ENCODE data around the gene IQSEC1.

Gene IQSEC1

GRCh38 chr3:13071695-13072094 lies 1.5 kb downstream of the IQSEC1 start:
- Histone ChIP-seq H3K9ac (ENCODE audit: low read depth, low read length) (no peak overlapping the region), H3K4me2 (ENCODE audit: low read length) (no peak overlapping the region), H3K9me3 (replicated peaks; ENCODE audit: low read length) (no peaks in the 10 kb centered on the region), H3K36me3 (ENCODE audit: insufficient read depth, low read length) (no peaks in the 10 kb centered on the region), H3K27me3 (ENCODE audit: control insufficient read depth, insufficient read depth, low read length) (peaks cover 44% of the 10 kb centered on the region), H3K4me3 (ENCODE audit: low read length) (no peak overlapping the region), H3K4me1 (ENCODE audit: control insufficient read depth, insufficient read depth, low read length) (no peaks in the 10 kb centered on the region)

GRCh38 chr3:13070391-13071070 lies 2.7 kb downstream of the IQSEC1 start:
- H3K27me3 ChIP-seq (ENCODE audit: control insufficient read depth, insufficient read depth, low read length) = peaks cover 32% of the 10 kb centered on the region
- no peak overlapping the region for H3K4me3 ChIP-seq (ENCODE audit: low read length)
- no peaks in the 10 kb centered on the region for H3K36me3 ChIP-seq (ENCODE audit: insufficient read depth, low read length)
- no peak overlapping the region for H3K4me2 ChIP-seq (ENCODE audit: low read length)
- no peaks in the 10 kb centered on the region for H3K9me3 ChIP-seq (replicated peaks; ENCODE audit: low read length)
- H3K9ac ChIP-seq (ENCODE audit: low read depth, low read length) = no peak overlapping the region
- no peaks in the 10 kb centered on the region for H3K4me1 ChIP-seq (ENCODE audit: control insufficient read depth, insufficient read depth, low read length)

GRCh38 chr3:13069495-13069894 lies 3.7 kb downstream of the IQSEC1 start:
- H3K4me1 ChIP-seq (ENCODE audit: control insufficient read depth, insufficient read depth, low read length) = no peaks in the 10 kb centered on the region
- peaks cover 22% of the 10 kb centered on the region for H3K27me3 ChIP-seq (ENCODE audit: control insufficient read depth, insufficient read depth, low read length)
- no peaks in the 10 kb centered on the region for H3K9me3 ChIP-seq (replicated peaks; ENCODE audit: low read length)
- H3K9ac ChIP-seq (ENCODE audit: low read depth, low read length) = no peak overlapping the region
- no peak overlapping the region for H3K4me2 ChIP-seq (ENCODE audit: low read length)
- no peaks in the 10 kb centered on the region for H3K36me3 ChIP-seq (ENCODE audit: insufficient read depth, low read length)
- no peak overlapping the region for H3K4me3 ChIP-seq (ENCODE audit: low read length)

- H3K36me3 ChIP-seq (ENCODE audit: insufficient read depth, low read length) = no peaks in the 10 kb centered on the region
- peaks cover 12% of the 10 kb centered on the region for H3K27me3 ChIP-seq (ENCODE audit: control insufficient read depth, insufficient read depth, low read length)
- H3K4me2 ChIP-seq (ENCODE audit: low read length) = no peak overlapping the region
- H3K9me3 ChIP-seq (replicated peaks; ENCODE audit: low read length) = no peaks in the 10 kb centered on the region
- H3K4me1 ChIP-seq (ENCODE audit: control insufficient read depth, insufficient read depth, low read length) = peaks cover under 1% of the 10 kb centered on the region
- no peak overlapping the region for H3K4me3 ChIP-seq (ENCODE audit: low read length)
- H3K9ac ChIP-seq (ENCODE audit: low read depth, low read length) = no peak overlapping the region
Observed at GRCh38 chr3:13068269-13069010, 4.8 kb downstream of the IQSEC1 start.

- Histone ChIP-seq H3K36me3 (ENCODE audit: insufficient read depth, low read length) (no peaks in the 10 kb centered on the region), H3K4me3 (ENCODE audit: low read length) (no peak overlapping the region), H3K4me2 (ENCODE audit: low read length) (no peak overlapping the region), H3K9me3 (replicated peaks; ENCODE audit: low read length) (no peaks in the 10 kb centered on the region), H3K9ac (ENCODE audit: low read depth, low read length) (no peak overlapping the region), H3K27me3 (ENCODE audit: control insufficient read depth, insufficient read depth, low read length) (peaks cover 6% of the 10 kb centered on the region), H3K4me1 (ENCODE audit: control insufficient read depth, insufficient read depth, low read length) (peaks cover 7% of the 10 kb centered on the region)
Observed at GRCh38 chr3:13067778-13068177, 5.5 kb downstream of the IQSEC1 start.

- H3K36me3 ChIP-seq (ENCODE audit: insufficient read depth, low read length) = no peaks in the 10 kb centered on the region
- H3K4me3 ChIP-seq (ENCODE audit: low read length) = no peak overlapping the region
- H3K9ac ChIP-seq (ENCODE audit: low read depth, low read length) = no peak overlapping the region
- H3K9me3 ChIP-seq (replicated peaks; ENCODE audit: low read length) = no peaks in the 10 kb centered on the region
- no peak overlapping the region for H3K4me2 ChIP-seq (ENCODE audit: low read length)
- H3K4me1 ChIP-seq (ENCODE audit: control insufficient read depth, insufficient read depth, low read length) = peaks cover 13% of the 10 kb centered on the region
- no peaks in the 10 kb centered on the region for H3K27me3 ChIP-seq (ENCODE audit: control insufficient read depth, insufficient read depth, low read length)
Observed at GRCh38 chr3:13066834-13067233, 6.4 kb downstream of the IQSEC1 start.

GRCh38 chr3:13066236-13066635 lies 7.0 kb downstream of the IQSEC1 start:
- H3K4me1 ChIP-seq (ENCODE audit: control insufficient read depth, insufficient read depth, low read length) = peaks cover 13% of the 10 kb centered on the region
- H3K9me3 ChIP-seq (replicated peaks; ENCODE audit: low read length) = no peaks in the 10 kb centered on the region
- no peak overlapping the region for H3K4me2 ChIP-seq (ENCODE audit: low read length)
- no peaks in the 10 kb centered on the region for H3K27me3 ChIP-seq (ENCODE audit: control insufficient read depth, insufficient read depth, low read length)
- no peaks in the 10 kb centered on the region for H3K36me3 ChIP-seq (ENCODE audit: insufficient read depth, low read length)
- H3K9ac ChIP-seq (ENCODE audit: low read depth, low read length) = no peak overlapping the region
- no peak overlapping the region for H3K4me3 ChIP-seq (ENCODE audit: low read length)

- Histone ChIP-seq H3K9ac (ENCODE audit: low read depth, low read length) (no peak overlapping the region), H3K9me3 (replicated peaks; ENCODE audit: low read length) (no peaks in the 10 kb centered on the region), H3K4me3 (ENCODE audit: low read length) (no peak overlapping the region), H3K27me3 (ENCODE audit: control insufficient read depth, insufficient read depth, low read length) (no peaks in the 10 kb centered on the region), H3K4me2 (ENCODE audit: low read length) (no peak overlapping the region), H3K4me1 (ENCODE audit: control insufficient read depth, insufficient read depth, low read length) (peaks cover 13% of the 10 kb centered on the region), H3K36me3 (ENCODE audit: insufficient read depth, low read length) (no peaks in the 10 kb centered on the region)
Observed at GRCh38 chr3:13065727-13066126, 7.5 kb downstream of the IQSEC1 start.

GRCh38 chr3:13064964-13065363 lies 8.3 kb downstream of the IQSEC1 start:
- no peak overlapping the region for H3K9ac ChIP-seq (ENCODE audit: low read depth, low read length)
- no peaks in the 10 kb centered on the region for H3K27me3 ChIP-seq (ENCODE audit: control insufficient read depth, insufficient read depth, low read length)
- no peak overlapping the region for H3K4me3 ChIP-seq (ENCODE audit: low read length)
- H3K4me1 ChIP-seq (ENCODE audit: control insufficient read depth, insufficient read depth, low read length) = peaks cover 13% of the 10 kb centered on the region
- H3K9me3 ChIP-seq (replicated peaks; ENCODE audit: low read length) = no peaks in the 10 kb centered on the region
- no peaks in the 10 kb centered on the region for H3K36me3 ChIP-seq (ENCODE audit: insufficient read depth, low read length)
- H3K4me2 ChIP-seq (ENCODE audit: low read length) = no peak overlapping the region

GRCh38 chr3:13064159-13064868 lies 8.9 kb downstream of the IQSEC1 start:
- Histone ChIP-seq H3K27me3 (ENCODE audit: control insufficient read depth, insufficient read depth, low read length) (no peaks in the 10 kb centered on the region), H3K36me3 (ENCODE audit: insufficient read depth, low read length) (no peaks in the 10 kb centered on the region), H3K9me3 (replicated peaks; ENCODE audit: low read length) (no peaks in the 10 kb centered on the region), H3K4me3 (ENCODE audit: low read length) (no peak overlapping the region), H3K4me1 (ENCODE audit: control insufficient read depth, insufficient read depth, low read length) (peaks cover 13% of the 10 kb centered on the region), H3K9ac (ENCODE audit: low read depth, low read length) (no peak overlapping the region), H3K4me2 (ENCODE audit: low read length) (no peak overlapping the region)

GRCh38 chr3:13063225-13063624 lies 10.0 kb downstream of the IQSEC1 start:
- Histone ChIP-seq H3K27me3 (ENCODE audit: control insufficient read depth, insufficient read depth, low read length) (no peaks in the 10 kb centered on the region), H3K9ac (ENCODE audit: low read depth, low read length) (no peak overlapping the region), H3K9me3 (replicated peaks; ENCODE audit: low read length) (no peaks in the 10 kb centered on the region), H3K4me1 (ENCODE audit: control insufficient read depth, insufficient read depth, low read length) (peaks cover 13% of the 10 kb centered on the region), H3K36me3 (ENCODE audit: insufficient read depth, low read length) (no peaks in the 10 kb centered on the region), H3K4me3 (ENCODE audit: low read length) (no peak overlapping the region), H3K4me2 (ENCODE audit: low read length) (no peak overlapping the region)
